Measurements from ENCODE around the gene NHSL1. TPM values are rescaled to one million over a fixed set of nuclear protein-coding genes. Genes with fewer than 3 reads are reported as not detected.

The NHSL1 gene
- polyA plus RNA-seq, 1 experiment: 10.5 TPM

DNA sequence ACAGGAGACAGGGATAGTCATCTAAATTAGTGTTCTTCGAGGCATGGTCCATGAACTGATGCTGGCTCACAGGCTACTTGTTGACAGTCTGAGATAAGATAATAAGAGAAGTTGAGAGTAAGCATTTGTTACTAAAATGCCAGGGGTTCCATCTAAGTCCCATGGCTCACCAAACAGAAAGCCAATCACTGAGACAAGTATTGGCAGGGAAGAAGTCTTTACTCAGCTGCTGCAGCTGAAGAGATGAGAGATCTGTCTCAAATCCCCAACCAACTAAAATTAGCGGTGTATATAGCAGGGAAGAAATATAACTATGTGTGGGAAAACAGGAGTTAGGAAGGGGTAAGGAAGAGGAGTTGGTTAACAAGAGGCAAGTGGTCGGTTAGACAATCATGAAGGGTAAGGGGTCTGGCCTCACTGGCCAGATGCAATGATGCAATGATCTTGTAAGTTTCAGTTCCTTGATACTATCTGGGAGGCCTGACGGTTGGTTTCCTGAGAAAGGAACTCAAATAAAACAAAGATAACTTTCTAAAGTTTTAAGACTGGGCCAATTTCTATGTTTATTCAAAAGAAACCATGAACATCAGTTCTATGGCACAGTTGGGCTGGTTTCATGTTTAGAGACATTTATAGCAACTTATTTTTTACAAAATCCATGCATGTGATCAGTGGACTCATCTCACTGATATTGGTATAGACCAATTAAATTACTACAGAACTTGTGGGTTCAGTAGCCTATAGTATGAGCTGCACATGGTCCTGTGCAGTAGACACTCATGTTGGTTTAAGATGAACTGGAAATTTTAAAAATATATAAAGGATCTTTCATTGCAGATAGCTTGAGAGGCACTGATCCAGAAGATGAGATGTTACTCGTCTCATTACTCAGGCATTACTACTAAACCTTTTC is 105.2 kb downstream of the NHSL1 start:
- Histone ChIP-seq H3K27ac (ENCODE audit: low read depth, low read length) (no peak overlapping the region), H3K27me3 (ENCODE audit: control insufficient read depth, insufficient read depth, low read length) (peaks cover 4% of the 10 kb centered on the region), H3K4me3 (ENCODE audit: low read depth, low read length) (no peak overlapping the region), H3K9me3 (ENCODE audit: control insufficient read depth, insufficient read depth, low read length) (no peaks in the 10 kb centered on the region)
- TF ChIP-seq, protein P1, sequence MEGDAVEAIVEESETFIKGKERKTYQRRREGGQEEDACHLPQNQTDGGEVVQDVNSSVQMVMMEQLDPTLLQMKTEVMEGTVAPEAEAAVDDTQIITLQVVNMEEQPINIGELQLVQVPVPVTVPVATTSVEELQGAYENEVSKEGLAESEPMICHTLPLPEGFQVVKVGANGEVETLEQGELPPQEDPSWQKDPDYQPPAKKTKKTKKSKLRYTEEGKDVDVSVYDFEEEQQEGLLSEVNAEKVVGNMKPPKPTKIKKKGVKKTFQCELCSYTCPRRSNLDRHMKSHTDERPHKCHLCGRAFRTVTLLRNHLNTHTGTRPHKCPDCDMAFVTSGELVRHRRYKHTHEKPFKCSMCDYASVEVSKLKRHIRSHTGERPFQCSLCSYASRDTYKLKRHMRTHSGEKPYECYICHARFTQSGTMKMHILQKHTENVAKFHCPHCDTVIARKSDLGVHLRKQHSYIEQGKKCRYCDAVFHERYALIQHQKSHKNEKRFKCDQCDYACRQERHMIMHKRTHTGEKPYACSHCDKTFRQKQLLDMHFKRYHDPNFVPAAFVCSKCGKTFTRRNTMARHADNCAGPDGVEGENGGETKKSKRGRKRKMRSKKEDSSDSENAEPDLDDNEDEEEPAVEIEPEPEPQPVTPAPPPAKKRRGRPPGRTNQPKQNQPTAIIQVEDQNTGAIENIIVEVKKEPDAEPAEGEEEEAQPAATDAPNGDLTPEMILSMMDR (IDR thresholded peaks at IDR 0.05; ENCODE audit: low read depth, low read length): no peak
- ChIA-PET POLR2A (no interaction called here), CTCF (no interaction called here)
- DNase-seq (ENCODE audit: low read depth, low spot score): no peak

DNA sequence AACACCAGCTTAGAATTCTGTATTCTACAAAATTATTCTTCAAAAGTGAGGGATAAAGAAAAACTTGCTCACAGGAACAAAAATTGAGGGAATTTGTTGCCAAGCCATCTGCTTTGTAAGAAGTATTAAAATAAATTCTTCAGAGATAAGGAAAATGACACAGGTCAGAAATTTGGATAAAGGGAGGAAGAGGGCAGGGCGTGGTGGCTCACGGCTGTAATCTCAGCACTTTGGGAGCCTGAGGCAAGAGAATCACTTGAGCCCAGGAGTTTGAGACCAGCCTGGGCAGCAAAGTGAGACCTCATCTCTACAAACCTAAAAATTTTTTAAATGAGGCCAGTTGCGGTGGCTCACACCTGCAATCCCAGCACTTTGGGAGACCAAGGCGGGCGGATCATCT is 109.7 kb downstream of the NHSL1 start:
- CTCF ChIA-PET: no interaction called here

DNA sequence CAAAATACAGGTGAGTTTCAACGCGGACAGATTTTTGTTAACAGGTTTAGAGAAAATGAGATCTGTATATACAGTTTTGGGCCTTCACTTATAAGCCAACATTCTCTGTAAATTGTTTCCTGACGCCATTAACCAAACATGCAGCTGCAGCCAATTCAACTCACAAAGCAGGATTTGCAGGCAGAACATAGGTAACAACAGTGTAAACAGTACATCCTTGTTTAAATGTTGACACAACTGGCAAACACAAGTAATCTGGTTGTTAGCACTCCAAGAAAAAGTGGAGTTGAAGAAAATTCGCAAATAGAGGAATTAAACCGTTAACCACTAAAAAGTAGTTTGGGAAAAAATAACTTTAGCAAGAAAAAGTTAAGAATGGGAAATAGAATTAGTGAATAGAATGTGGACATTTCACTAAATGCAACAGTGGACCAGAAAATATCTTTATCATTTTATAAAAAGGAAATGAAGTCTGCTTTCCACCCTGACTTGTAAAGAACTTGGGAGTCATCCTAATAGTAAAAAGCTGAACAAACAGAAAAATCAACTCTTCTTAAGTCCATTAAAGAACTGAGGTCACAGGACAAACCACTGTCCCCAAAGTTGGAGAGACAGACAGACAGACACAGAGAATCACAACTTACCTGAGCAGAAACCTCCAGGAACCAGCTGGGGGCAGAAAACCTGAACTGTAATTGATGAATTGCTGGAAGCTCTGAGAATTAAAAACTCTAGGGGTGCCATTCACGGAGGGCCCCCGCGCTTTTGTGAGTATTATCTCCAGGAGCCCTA is 111.5 kb downstream of the NHSL1 start:
- H3K9me3 ChIP-seq (ENCODE audit: control insufficient read depth, insufficient read depth, low read length): no peaks in the 10 kb centered on the region
- CTCF ChIA-PET: no interaction called here
- POLR2A ChIA-PET: no interaction called here
- H3K4me3 ChIP-seq (ENCODE audit: low read depth, low read length): no peak overlapping the region
- no peak overlapping the region for H3K27ac ChIP-seq (ENCODE audit: low read depth, low read length)
- H3K27me3 ChIP-seq (ENCODE audit: control insufficient read depth, insufficient read depth, low read length): peaks cover 3% of the 10 kb centered on the region
- no peak for DNase-seq (ENCODE audit: low read depth, low spot score)
- TF ChIP-seq, protein P1 (IDR thresholded peaks at IDR 0.05; ENCODE audit: low read depth, low read length): no peak

More for the DNA sequence above, 109.7 kb downstream of the NHSL1 start:
- no peak overlapping the region for H3K27ac ChIP-seq (ENCODE audit: low read depth, low read length)
- peaks cover 4% of the 10 kb centered on the region for H3K27me3 ChIP-seq (ENCODE audit: control insufficient read depth, insufficient read depth, low read length)
- TF ChIP-seq, protein P1 (IDR thresholded peaks at IDR 0.05; ENCODE audit: low read depth, low read length): no peak
- no peaks in the 10 kb centered on the region for H3K9me3 ChIP-seq (ENCODE audit: control insufficient read depth, insufficient read depth, low read length)
- no peak for DNase-seq (ENCODE audit: low read depth, low spot score)
- POLR2A ChIA-PET: no interaction called here
- no peak overlapping the region for H3K4me3 ChIP-seq (ENCODE audit: low read depth, low read length)

DNA sequence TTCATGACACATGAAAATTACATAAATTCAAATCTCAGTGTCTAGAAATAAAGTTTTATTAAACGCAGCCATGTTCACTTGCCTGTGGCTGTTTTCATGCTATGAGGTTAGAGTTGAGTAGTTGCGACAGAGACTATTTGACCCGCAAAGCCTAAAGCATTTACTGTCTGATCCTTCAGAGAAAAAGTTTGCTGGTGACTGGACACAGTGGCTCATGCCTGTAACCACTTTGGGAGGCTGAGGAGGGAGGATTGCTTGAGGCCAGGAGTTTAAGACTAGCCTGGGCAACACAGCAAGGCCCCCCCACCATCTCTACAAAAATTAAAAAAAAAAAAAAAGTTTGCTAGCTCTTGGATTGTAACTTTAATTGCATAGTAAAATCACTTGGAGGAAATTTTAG is 112.4 kb downstream of the NHSL1 start:
- POLR2A ChIA-PET: no interaction called here
- CTCF ChIA-PET: no interaction called here
- H3K27me3 ChIP-seq (ENCODE audit: control insufficient read depth, insufficient read depth, low read length): no peaks in the 10 kb centered on the region
- no peaks in the 10 kb centered on the region; the same call in 1 of the 2 replicates for H3K9me3 ChIP-seq (ENCODE audit: control insufficient read depth, insufficient read depth, low read length)
- no peak for DNase-seq (ENCODE audit: low read depth, low spot score)
- H3K4me3 ChIP-seq (ENCODE audit: low read depth, low read length): no peak overlapping the region
- TF ChIP-seq, protein P1 (IDR thresholded peaks at IDR 0.05; ENCODE audit: low read depth, low read length): no peak
- no peak overlapping the region for H3K27ac ChIP-seq (ENCODE audit: low read depth, low read length)

DNA sequence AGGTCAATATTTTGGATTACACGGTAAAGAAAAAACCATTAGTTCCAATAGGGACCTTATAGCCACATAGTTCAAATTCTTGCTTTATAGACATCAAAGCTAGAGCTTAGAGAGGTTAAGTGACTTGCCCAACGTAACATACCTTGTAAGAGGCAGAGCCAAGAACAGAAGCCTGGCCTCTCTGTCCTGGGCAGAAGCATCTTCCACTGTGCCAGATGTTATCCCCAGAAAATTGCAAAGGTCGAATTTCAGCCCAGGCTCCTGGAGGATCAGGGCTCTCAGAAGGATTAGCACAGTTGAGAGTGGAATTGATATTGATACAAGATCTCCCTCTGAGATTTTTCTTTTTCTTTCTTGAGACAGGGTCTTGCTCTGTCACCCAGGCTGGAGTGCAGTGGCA is 115.5 kb downstream of the NHSL1 start:
- no peaks in the 10 kb centered on the region; the same call in 1 of the 2 replicates for H3K9me3 ChIP-seq (ENCODE audit: control insufficient read depth, insufficient read depth, low read length)
- ChIA-PET POLR2A (no interaction called here), CTCF (no interaction called here)
- DNase-seq (ENCODE audit: low read depth, low spot score): no peak
- H3K27ac ChIP-seq (ENCODE audit: low read depth, low read length): no peak overlapping the region
- no peaks in the 10 kb centered on the region for H3K27me3 ChIP-seq (ENCODE audit: control insufficient read depth, insufficient read depth, low read length)
- no peak overlapping the region for H3K4me3 ChIP-seq (ENCODE audit: low read depth, low read length)
- TF ChIP-seq, protein P1 (IDR thresholded peaks at IDR 0.05; ENCODE audit: low read depth, low read length): no peak

Data from AG04450 (cell line).